ENCODE measurements around the gene OOSP2.

Gene OOSP2

GRCh38 chr11:60080535-60080934, 40.3 kb downstream of the OOSP2 start:
- no peak for DNase-seq

GRCh38 chr11:60084631-60085273, 44.5 kb downstream of the OOSP2 start:
- no peak for DNase-seq

DNA sequence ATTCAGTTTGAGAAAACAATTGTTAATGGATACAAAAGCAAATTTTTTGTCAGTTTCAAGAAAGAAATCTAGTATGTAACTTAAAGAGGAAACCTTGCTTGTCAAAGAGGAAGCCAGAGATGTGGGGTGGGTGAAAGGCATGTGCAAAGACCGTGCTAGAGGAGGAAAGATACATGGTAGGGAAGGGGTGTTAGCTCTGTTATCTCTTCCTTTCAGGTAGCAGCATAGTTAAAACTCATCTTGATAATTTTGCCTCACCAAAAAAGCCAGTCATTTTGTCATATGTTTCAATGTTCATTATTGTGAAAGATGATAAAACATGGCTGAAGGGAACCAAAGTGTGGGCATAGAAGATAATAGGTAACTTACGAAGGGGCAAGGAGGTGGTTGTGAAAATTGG, 45.7 kb downstream of the OOSP2 start:
- no peak for DNase-seq

DNA sequence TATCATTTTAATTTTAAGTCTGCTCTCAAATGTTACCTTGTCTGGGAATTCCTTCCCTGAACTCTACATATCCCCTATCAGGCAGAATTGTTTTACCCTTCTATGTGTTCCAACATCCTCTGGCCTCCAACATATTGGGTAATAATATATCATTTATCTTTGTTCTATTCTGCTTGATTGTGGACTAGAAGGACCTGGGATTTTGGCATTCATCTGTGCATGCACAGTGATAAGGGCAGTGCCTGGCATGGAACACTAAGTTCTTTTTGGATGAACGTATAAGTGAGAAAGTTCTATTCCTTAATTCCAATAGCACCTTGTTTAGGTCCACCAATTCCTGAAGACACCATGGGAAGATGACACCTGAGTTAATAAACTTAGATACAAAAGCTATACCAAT, 47.0 kb downstream of the OOSP2 start:
- DNase-seq = no peak

DNA sequence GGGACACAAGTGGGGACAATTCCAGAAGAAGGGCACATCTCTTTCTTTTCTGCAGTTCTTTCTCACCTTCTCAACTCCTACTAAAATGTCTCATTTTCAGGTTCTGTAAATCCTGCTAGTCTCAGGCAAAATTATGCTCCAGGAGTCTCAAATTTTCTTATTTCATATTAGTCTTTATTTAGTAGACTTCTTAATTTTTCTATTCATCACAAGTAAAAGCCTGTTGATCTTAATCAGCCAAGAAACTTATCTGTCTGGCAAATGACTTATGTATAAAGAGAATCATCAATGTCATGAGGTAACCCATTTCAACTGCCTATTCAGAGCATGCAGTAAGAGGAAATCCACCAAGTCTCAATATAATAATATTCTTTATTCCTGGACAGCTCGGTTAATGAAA, 48.2 kb downstream of the OOSP2 start, which contains the start of gene MS4A2:
TSS of gene MS4A2 (plus strand) at position 301 of the 400 bp plus-strand sequence. CDS start 102 bp downstream, outside the sequence.
- DNase-seq = no peak

GRCh38 chr11:60095477-60096120, 55.4 kb downstream of the OOSP2 start:
- no peak for DNase-seq

- no peak for DNase-seq
These were observed 57.0 kb downstream of the OOSP2 start for GRCh38 chr11:60097189-60097588.

All from activated CD4-positive, alpha-beta T cell treated with anti-CD3 and anti-CD28 coated beads for 1 hour (primary cell).